Measurements from ENCODE around the gene GPS2.

Gene GPS2

GRCh38 chr17:7348478-7349242 lies 33.5 kb upstream of the GPS2 start:
- no peak for TF ChIP-seq GATA2 (IDR thresholded peaks at IDR 0.05; ENCODE audit: low read depth, low read length)

- TF ChIP-seq GATA3 (IDR thresholded peaks at IDR 0.05; ENCODE audit: low read depth, low read length) (no peak), GATA2 (IDR thresholded peaks at IDR 0.05; ENCODE audit: low read depth, low read length) (no peak)
These were observed 32.7 kb upstream of the GPS2 start for GRCh38 chr17:7347630-7348477.

- TF ChIP-seq GATA3 (IDR thresholded peaks at IDR 0.05; ENCODE audit: low read depth, low read length) (no peak), GATA2 (IDR thresholded peaks at IDR 0.05; ENCODE audit: low read depth, low read length) (no peak)
These were observed 31.8 kb upstream of the GPS2 start for GRCh38 chr17:7346761-7347614.

- TF ChIP-seq GATA3 (IDR thresholded peaks at IDR 0.05; ENCODE audit: low read depth, low read length), result no peak
These were observed 28.1 kb upstream of the GPS2 start for GRCh38 chr17:7343250-7343649.

GRCh38 chr17:7341842-7342241 lies 26.7 kb upstream of the GPS2 start:
- TF ChIP-seq GATA2 (IDR thresholded peaks at IDR 0.05; ENCODE audit: low read depth, low read length), result no peak
- TF ChIP-seq GATA3 (IDR thresholded peaks at IDR 0.05; ENCODE audit: low read depth, low read length), result no peak

GRCh38 chr17:7340179-7340578 lies 25.0 kb upstream of the GPS2 start:
- TF ChIP-seq GATA3 (IDR thresholded peaks at IDR 0.05; ENCODE audit: low read depth, low read length) (no peak), GATA2 (IDR thresholded peaks at IDR 0.05; ENCODE audit: low read depth, low read length) (no peak)

- TF ChIP-seq GATA3 (IDR thresholded peaks at IDR 0.05; ENCODE audit: low read depth, low read length) (no peak), GATA2 (IDR thresholded peaks at IDR 0.05; ENCODE audit: low read depth, low read length) (no peak)
These were observed 21.3 kb upstream of the GPS2 start, which contains the start of gene ACAP1 for GRCh38 chr17:7336240-7337175. ACAP1 (plus strand) TSS chr17:7336529; CDS start chr17:7336735, 206 bp downstream.

- TF ChIP-seq GATA3 (IDR thresholded peaks at IDR 0.05; ENCODE audit: low read depth, low read length), result no peak
- TF ChIP-seq GATA2 (IDR thresholded peaks at IDR 0.05; ENCODE audit: low read depth, low read length), result no peak
These were observed 19.9 kb upstream of the GPS2 start for GRCh38 chr17:7334938-7335538.

GRCh38 chr17:7332111-7332510 lies 17.0 kb upstream of the GPS2 start:
- TF ChIP-seq GATA2 (IDR thresholded peaks at IDR 0.05; ENCODE audit: low read depth, low read length), result no peak
- TF ChIP-seq GATA3 (IDR thresholded peaks at IDR 0.05; ENCODE audit: low read depth, low read length), result no peak

- no peak for TF ChIP-seq GATA2 (IDR thresholded peaks at IDR 0.05; ENCODE audit: low read depth, low read length)
- TF ChIP-seq GATA3 (IDR thresholded peaks at IDR 0.05; ENCODE audit: low read depth, low read length), result no peak
These were observed 15.5 kb upstream of the GPS2 start for GRCh38 chr17:7330638-7331015.

GRCh38 chr17:7329997-7330637 lies 15.0 kb upstream of the GPS2 start:
- TF ChIP-seq GATA2 (IDR thresholded peaks at IDR 0.05; ENCODE audit: low read depth, low read length), result no peak

- no peak for TF ChIP-seq GATA3 (IDR thresholded peaks at IDR 0.05; ENCODE audit: low read depth, low read length)
- no peak for TF ChIP-seq GATA2 (IDR thresholded peaks at IDR 0.05; ENCODE audit: low read depth, low read length)
These were observed 14.3 kb upstream of the GPS2 start for GRCh38 chr17:7329374-7329996.
